ENCODE measurements around the gene LINC01488. TPM values are rescaled to one million over a fixed set of nuclear protein-coding genes. Genes with fewer than 3 reads are reported as not detected.

LINC01488 gene
- total and polyA plus RNA-seq, 9 donors: not detected

DNA sequence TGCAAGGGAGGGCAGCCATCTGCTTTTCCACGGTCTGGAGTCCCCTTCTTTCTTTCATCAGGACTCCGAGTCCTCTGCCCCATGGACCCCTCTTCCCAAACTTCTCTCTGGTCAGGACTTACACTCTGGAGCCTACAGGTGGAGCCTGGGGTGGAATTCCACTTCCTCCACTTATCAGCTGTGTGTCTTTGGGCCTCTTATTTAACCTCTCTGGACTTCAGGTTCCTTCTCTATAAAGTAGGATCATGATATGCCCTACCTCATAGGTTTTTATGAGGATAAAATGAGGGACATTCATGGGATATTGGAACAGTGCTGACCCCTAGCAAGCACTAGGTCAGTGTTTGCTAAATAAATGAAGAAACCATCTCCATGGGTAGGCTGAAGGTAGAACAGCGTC is 1.7 kb downstream of the LINC01488 start:
- 83 to 93% (median 93%) methylated on average over 3 of the region's 3 CpGs for WGBS, 3 donors
- intact Hi-C loops (cut with DNase I): no loop called here

DNA sequence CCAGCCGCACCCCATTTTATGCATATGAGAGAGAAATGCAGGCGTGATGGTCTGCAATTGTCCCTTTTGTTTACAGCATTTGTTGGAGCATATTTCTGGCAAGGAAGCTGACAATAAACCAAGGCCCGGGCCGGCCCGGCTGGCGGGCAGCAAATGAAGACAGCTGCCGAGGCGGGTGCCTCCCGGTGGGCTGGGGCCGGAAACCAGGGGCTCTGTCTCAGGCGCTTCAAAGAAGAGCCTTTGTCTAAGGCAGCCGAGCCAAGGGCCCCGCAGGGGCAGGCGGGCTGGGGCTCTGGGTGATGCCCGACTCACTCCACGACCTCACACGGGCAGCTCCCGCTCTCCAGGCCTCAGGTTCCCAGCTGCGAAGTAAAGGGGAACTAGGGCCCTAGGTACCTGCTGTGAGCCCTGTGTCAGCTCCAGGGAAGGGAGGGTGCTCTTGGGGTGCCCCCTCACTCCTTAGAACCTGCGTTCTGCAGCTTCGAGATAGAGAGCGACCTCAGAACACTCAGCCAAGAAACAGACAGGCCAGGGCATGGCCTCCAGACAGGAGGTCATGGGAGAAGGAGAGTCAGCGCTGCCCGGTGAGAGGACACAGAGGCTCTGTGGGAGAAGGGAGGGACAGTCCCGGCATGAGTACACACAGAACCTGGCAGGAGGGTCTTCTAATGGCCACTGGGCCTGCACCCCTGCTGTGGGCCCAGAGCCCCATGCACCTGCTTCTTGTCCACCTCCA is 2.4 kb downstream of the LINC01488 start:
- TF ChIP-seq, protein P1, sequence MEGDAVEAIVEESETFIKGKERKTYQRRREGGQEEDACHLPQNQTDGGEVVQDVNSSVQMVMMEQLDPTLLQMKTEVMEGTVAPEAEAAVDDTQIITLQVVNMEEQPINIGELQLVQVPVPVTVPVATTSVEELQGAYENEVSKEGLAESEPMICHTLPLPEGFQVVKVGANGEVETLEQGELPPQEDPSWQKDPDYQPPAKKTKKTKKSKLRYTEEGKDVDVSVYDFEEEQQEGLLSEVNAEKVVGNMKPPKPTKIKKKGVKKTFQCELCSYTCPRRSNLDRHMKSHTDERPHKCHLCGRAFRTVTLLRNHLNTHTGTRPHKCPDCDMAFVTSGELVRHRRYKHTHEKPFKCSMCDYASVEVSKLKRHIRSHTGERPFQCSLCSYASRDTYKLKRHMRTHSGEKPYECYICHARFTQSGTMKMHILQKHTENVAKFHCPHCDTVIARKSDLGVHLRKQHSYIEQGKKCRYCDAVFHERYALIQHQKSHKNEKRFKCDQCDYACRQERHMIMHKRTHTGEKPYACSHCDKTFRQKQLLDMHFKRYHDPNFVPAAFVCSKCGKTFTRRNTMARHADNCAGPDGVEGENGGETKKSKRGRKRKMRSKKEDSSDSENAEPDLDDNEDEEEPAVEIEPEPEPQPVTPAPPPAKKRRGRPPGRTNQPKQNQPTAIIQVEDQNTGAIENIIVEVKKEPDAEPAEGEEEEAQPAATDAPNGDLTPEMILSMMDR (IDR thresholded peaks at IDR 0.05): no peak
- no peak for TF ChIP-seq POLR2A (IDR thresholded peaks at IDR 0.05)
- TF ChIP-seq EP300 (IDR thresholded peaks at IDR 0.05): no peak
- Histone ChIP-seq H3K4me3 (no peak overlapping the region), H3K36me3 (no peaks in the 10 kb centered on the region), H3K4me1 (ENCODE audit: insufficient read depth) (no peaks in the 10 kb centered on the region), H3K9me3 (no peaks in the 10 kb centered on the region), H3K27ac (no peak overlapping the region), H3K27me3 (no peaks in the 10 kb centered on the region)
- no peak for DNase-seq
- intact Hi-C loops (cut with DNase I): no loop called here
- WGBS, 3 donors: 65 to 72% (median 67%) methylated on average over 24 to 25 of the region's 25 CpGs

More for the DNA sequence above, 1.7 kb downstream of the LINC01488 start:
- DNase-seq: no peak
- H3K4me1 ChIP-seq (ENCODE audit: insufficient read depth): no peaks in the 10 kb centered on the region
- TF ChIP-seq, protein P1 (IDR thresholded peaks at IDR 0.05): no peak
- no peak for TF ChIP-seq EP300 (IDR thresholded peaks at IDR 0.05)
- no peak for TF ChIP-seq POLR2A (IDR thresholded peaks at IDR 0.05)
- no peak overlapping the region for H3K27ac ChIP-seq
- no peak overlapping the region for H3K4me3 ChIP-seq
- H3K36me3 ChIP-seq: no peaks in the 10 kb centered on the region
- H3K27me3 ChIP-seq: no peaks in the 10 kb centered on the region
- H3K9me3 ChIP-seq: no peaks in the 10 kb centered on the region

DNA sequence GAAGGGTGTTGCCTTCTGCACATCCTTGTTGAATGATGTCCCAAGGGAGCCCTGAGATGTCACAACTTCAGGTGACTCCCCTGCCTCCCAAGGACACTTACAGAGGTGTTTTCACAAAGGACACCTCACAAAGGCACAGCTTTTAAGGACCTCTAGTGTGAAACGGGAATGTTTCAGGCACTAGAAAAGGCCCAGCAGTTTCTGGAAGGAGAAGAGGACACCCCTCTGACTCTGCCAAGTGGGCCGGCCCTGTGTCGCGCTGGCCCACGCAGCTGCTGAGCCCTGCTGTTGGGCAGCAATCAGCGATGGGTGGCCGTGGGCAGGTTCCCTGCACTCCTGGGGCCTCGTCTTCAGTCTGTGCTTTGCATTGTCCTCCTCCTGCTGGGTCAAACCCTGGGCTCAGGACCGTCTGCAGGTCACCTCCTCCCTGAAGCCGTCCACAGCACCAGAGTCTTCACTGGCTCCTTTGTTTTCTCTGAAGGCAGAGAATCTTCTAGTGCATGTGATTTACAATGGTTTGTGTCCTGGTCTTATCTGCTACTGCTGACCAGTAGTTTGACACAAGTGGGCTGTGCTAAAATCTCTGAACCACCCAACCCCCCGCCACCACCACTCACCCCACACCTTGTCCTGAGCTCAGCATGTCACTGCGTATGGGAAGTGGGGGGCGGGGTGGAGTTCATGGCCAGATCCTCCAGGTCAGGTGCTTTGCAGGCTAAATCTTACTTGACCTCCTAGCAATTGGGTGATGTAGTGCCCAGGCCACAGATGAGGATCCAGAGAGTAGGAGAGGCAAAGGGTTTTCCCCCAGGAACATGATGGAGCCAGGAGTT is 3.2 kb downstream of the LINC01488 start:
- no peak for TF ChIP-seq POLR2A (IDR thresholded peaks at IDR 0.05)
- TF ChIP-seq, protein P1 (IDR thresholded peaks at IDR 0.05): no peak
- no peak for TF ChIP-seq EP300 (IDR thresholded peaks at IDR 0.05)
- 72 to 88% (median 87%) methylated on average over 13 of the region's 13 CpGs for WGBS, 3 donors
- intact Hi-C loops (cut with DNase I): no loop called here
- Histone ChIP-seq H3K36me3 (no peaks in the 10 kb centered on the region), H3K4me3 (no peak overlapping the region), H3K27me3 (no peaks in the 10 kb centered on the region), H3K4me1 (ENCODE audit: insufficient read depth) (no peaks in the 10 kb centered on the region), H3K27ac (no peak overlapping the region), H3K9me3 (no peaks in the 10 kb centered on the region)
- no peak for DNase-seq

DNA sequence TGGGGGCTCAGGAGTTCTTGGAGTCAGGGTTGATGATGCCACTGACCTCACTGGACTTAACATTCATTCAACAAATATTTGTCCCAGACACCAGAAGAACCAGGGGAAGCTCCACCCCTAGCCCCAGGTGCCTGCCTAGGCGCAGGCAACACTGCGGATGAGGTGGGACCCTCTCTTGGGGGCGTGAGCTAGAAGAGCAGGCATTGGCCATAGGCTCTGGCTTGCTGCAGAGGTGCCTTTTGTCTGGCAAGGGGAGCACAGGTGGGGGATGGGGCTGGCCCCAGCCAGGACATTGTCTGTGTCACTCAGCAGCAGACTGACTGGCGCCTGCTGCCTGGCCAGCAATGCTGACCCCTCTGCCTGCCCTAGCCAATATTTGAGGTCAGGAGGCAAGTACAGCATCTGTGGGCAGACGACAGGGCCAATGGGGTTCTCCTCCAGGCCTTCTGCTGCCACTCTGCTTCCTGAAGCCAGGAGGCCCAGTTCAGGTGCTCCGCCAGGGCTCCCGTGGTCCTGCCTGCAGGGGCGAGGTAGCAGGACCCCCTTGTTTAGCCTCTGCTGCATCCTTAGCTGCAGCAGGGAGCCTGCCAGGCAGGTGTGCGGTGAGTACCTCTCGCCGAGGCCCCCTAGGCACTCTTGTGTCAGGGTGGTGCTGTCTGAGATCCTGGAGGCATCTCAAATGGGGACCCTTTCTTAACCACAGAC is 4.0 kb downstream of the LINC01488 start:
- no peak overlapping the region for H3K4me3 ChIP-seq
- intact Hi-C loops (cut with DNase I): no loop called here
- 88 to 94% (median 89%) methylated on average over 8 to 11 of the region's 11 CpGs for WGBS, 3 donors
- no peaks in the 10 kb centered on the region for H3K27me3 ChIP-seq
- no peak overlapping the region for H3K27ac ChIP-seq
- TF ChIP-seq POLR2A (IDR thresholded peaks at IDR 0.05): no peak
- TF ChIP-seq, protein P1 (IDR thresholded peaks at IDR 0.05): no peak
- no peak for TF ChIP-seq EP300 (IDR thresholded peaks at IDR 0.05)
- DNase-seq: no peak
- no peaks in the 10 kb centered on the region for H3K4me1 ChIP-seq (ENCODE audit: insufficient read depth)
- no peaks in the 10 kb centered on the region for H3K36me3 ChIP-seq
- no peaks in the 10 kb centered on the region for H3K9me3 ChIP-seq

All from ovary (tissue), 9 donors.